Stimulated activated CD8-positive, alpha-beta memory T cell treated with anti-CD3 and anti-CD28 coated beads, Interleukin-12 subunit alpha, Interleukin-12 subunit beta, amount 100 ng/mL, for 24 hours (primary cell): ENCODE results near the gene ARCN1.
"Not testable (repeated sequence)": the region's sequence is repeated elsewhere in the genome, so short reads cannot be mapped to it uniquely, and the experiment has no call there.

Experiments used
- DNase-seq: peaks from one replicate; pipeline ENCODE4 v3.0.0-alpha.2; 2020; ENCODE audit errors: extremely low read depth

ARCN1 gene

DNA sequence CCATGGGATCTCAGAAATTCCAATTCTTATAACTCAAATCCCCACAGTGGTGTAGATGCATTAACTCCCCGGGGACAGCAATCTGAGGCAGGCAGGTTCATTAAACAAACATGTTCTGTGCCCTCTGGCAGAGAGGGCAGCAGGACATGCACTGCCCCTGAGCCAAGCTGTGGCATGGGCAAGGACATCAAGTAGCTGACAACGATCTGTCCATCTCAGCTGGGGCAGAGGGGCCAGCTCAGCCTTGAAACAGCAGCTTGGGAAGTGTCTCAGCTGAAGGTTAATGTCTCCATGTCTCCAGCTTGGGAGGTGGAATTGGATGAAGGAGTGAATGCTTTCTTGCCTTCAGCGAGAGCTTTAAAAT is 27.6 kb upstream of the ARCN1 start:
- no peak for DNase-seq

DNA sequence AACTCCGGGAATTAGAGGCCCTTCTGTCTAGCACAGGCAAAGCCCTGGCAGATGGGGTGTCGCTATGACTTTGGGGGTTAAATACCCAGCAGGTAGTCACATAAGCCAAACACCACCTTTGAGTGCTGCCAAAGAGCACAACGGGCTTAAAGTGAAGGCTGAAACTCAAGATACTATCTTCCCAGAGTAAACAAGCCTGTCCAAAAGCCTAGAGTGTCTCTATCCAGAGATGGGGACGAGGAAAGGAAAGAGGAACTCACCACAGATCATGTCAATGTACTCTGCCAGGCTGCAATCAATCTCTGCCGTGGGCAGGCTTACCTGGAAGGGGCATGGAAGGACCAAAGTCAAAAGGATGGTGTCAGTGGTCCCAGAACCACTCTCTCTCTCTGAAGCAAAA is 26.7 kb upstream of the ARCN1 start:
- DNase-seq = no peak

DNA sequence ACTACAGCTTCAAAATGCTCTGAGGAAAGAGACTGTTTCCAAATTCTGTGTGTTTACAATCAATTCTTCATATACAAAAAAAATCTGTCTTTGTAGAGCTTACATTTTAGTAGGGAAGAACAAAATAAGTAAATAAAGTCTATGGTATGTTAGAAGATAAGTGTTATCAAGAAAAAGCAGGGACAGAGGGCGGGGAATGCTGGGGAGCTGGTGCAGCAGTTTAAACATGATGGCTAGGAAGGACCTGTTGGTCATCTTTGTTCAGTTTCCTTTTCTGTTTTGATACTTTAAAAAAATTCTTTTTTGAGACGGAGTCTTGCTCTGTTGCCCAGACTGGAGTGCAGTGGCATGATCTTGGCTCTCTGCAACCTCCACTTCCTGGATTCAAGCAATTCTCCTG is 25.1 kb upstream of the ARCN1 start:
- no peak for DNase-seq

DNA sequence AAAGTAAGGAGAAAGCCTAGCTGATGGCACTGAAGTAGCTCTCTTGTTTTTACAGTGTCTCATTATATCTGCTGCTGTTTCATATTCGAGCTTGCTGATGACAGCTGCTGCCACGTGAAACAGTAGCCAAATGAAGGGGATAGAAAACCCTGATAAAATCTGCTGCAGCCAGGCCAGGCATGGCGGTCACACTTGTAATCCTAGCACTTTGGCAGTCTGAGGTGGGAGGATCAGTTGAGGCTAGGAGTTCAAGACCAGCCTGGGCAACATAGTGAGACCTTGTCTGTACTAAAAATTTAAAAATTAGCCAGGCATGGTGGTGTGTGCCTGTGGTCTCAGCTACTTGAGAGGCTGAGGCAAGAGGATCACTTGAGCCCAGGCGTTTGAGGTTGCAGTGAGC is 19.9 kb upstream of the ARCN1 start:
- DNase-seq = no peak

DNA sequence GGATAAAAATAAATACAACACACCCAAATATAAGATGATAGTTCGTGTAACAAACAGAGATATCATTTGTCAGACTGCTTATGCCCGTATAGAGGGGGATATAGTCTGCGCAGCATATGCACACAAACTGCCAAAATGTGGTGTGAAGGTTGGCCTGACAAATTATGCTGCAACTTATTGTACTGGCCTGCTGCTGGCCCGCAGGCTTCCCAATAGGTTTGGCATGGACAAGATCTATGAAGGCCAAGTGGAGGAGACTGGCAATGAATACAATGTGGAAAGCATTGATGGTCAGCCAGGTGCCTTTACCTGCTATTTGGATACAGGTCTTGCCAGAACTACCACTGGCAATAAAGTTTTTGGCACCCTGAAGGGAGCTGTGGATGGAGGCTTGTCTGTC is 11.4 kb upstream of the ARCN1 start:
- DNase-seq = no peak

DNA sequence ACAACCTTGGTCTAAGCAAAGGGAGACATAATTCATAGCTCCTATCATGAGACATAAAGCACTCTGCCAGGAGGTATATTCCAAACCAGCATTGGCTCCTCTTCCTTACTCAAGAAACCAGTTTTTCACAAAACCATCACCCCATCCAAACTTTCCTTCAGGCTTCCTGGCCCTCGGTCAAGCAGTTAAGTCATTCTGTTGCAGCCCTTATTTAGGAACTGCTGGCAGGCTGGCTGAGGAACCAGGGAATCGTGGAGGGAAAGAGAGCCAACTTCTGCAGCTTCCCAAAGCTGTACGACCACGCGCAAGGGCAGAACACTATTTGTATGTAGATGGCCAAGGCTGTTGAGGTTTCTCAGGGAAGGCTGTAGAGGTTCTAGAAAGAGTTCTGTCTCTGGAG is 7.2 kb upstream of the ARCN1 start:
- no peak for DNase-seq

DNA sequence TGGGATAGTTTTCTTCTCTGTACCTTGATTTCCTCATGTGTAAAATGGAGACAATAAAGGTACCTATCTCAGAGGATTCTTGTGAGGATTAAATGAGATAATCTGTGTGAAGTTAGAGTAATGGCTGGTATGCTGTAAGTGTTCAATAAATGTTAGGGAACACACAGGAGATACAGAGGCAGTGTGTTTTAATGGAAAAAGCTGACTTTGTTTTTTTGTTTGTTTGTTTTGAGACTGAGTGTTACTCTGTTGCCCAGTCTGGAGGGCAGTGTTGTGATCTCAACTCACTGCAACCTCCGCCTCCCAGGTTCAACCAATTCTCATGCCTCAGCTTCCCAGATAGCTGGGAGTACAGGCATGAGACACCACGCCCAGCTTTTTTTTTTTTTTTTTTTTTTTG is 2.5 kb upstream of the ARCN1 start:
- no peak for DNase-seq

DNA sequence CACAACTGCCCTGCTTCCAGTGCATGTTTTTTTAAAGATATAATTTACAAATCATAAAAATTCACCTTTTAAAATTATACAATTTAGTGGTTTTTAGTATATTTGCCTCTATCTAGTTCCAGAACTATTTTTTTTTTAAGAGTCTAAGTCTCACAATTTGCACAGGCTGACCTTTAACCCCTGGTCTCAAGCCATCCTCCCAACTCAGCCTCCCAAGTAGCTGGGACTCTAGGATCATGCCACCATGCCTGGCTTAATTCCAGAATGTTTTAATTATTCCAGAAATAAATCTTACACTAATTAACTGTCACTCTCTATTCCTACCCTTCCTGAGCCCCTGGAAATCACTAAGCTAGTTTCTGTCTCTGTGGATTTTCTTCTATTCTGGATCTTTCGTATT is 1.4 kb upstream of the ARCN1 start:
- no peak for DNase-seq

DNA sequence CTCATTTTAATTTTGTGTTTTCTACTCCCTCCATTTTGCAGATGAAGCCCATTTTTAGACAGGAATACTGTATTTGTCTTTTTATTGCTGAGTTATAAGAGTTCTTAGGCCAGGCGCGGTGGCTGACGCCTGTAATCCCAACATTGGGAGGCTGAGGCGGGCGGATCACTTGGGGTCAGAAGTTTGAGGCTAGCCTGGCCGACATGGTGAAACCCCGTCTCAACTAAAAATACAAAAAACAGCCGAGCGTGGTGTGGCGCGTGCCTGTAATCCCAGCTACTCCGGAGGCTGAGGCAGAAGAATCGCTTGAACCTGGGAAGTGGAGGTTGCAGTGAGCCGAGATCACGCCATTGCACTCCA is 528 bp upstream of the ARCN1 start:
- DNase-seq = not testable (repeated sequence)

DNA sequence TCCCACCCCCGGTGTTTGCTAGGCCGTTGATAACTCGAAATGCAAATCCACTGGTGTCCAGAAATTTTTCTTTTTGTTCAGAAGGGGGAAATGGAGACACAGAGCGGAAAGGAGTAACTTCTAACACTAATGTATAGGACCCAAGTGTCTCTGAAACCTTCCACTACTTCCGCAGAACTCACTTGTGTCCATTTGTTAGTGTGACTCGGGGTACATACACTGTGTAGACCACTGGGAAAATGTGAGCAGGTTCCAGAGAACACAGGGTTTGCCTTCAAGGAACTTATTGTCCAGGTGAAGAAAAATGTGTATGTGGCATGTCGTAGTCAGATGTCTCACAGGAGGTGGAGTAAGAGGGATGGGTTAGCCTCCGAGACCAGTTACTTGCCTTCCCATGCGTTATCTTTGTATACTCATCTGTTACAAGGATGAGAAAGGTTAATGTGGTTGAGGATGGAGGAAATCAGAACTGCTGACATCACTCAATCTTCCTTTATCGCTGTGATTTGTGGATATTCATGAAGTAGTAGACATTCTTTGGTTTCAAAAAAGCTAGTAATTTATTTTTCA is 857 bp downstream of the ARCN1 start:
- DNase-seq = no peak

DNA sequence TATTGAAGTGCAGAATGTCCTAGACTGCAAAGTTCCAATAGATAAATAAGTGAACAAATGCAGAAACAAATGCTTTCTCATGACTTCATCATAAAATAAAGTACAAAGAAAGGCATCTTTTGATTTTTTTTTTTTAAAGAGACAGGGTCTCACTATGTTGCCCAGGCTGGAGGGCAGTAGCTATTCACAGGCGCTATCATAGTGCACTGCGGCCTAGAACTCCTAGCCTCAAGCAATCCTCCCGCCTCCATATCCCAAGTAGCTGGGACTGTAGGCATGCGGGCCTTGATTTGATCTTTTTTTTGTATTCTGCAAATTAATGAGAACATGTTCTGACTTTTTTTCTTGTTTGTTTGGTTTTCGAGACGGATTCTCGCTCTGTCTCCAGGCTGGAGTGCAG is 2.4 kb downstream of the ARCN1 start:
- no peak for DNase-seq

DNA sequence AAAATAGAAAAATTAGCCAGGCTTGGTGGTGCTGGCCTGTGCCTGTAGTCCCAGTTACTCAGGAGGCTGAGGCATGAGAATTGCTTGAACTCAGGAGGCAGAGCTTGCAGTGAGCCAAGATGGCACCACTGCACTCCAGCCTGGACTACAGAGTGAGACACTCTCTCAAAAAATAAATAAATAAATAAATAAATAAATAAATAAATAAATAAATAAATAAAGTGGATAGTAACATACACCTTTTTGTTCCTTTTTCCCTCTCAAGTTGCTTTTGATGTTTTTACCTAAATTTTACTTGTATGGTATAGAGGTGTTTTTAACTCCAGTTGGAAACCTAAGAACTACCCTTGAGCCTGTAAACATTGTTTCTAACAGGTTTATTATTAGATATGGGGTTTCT is 5.8 kb downstream of the ARCN1 start:
- not testable (repeated sequence) for DNase-seq

DNA sequence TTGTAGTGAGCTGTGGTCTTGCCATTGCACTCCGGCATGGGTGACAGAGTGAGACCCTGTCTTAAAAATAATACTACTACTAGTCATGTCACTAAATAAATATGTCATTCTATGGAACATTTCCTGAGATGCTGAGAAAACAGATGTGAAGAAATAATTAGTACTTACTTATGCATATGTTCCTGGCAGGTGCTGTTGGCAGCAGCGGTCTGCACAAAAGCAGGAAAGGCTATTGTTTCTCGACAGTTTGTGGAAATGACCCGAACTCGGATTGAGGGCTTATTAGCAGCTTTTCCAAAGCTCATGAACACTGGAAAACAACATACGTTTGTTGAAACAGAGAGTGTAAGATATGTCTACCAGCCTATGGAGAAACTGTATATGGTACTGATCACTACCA is 8.8 kb downstream of the ARCN1 start:
- DNase-seq = no peak

DNA sequence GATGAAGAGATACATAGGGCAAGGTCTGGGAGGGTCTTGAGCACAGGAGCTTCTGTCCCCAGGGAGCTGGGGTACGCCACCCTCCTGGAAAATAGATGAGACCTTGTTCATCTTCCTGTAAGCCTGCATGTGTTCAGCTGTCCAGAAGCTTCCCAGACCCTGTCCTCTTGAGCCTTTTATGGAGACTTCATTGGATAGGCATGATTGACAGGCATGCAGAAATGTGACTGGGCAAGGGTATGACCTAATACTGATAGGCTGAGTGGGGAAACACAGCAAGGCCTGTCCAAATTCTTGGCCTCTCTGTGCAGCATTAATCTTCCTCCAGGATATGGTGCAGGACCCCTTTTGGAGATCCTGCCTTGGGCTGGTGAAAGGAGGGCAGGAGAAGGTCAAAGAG is 15.7 kb downstream of the ARCN1 start:
- no peak for DNase-seq

DNA sequence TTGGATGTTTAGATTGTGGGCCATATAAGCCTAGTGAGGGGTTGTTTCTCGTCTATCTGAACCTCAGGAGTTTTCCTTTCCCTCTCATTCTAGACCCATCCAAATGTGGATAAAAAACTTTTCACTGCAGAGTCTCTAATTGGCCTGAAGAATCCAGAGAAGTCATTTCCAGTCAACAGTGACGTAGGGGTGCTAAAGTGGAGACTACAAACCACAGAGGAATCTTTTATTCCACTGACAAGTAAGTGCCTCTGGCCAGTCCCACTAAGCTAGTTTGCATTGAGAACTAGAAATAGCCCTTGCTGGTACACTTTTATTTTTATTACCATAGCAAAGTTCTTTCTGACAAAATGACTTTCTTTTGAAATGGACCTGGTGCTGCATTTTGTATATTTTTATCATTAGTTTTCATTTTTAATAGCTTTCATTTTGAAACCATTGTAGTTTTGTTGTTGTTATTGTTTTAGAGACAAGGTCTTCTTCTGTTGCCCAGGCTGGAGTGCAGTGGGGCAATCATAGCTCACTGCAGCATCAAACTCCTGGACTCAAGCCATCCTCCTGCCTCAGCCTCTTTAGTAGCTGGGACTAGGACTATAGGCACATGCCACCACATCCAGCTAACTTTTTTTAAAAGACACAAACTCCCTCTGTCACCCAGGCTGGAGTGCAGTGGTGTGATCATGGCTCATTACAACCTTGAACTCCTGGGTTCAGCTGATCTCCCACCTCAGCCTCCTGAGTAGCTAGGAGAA is 20.6 kb downstream of the ARCN1 start:
- no peak for DNase-seq

DNA sequence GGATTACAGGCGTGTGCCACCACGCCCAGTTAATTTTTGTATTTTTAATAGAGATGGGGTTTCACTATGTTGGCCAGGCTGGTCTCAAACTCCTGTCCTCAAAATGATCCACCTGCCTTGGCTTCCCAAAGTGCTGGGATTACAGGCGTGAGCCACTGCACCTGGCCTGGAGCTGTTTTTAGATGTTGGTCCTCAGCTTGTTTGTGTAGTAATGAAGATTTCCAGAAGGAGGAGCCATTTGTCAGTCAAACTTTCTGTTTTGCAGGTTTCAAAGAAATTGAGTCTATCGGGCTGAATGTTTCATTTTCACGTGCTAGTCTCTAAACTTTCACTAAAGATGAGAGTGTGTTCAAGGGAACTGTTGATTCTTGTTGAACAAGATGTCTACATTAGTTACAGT is 22.8 kb downstream of the ARCN1 start:
- DNase-seq = not testable (repeated sequence)

DNA sequence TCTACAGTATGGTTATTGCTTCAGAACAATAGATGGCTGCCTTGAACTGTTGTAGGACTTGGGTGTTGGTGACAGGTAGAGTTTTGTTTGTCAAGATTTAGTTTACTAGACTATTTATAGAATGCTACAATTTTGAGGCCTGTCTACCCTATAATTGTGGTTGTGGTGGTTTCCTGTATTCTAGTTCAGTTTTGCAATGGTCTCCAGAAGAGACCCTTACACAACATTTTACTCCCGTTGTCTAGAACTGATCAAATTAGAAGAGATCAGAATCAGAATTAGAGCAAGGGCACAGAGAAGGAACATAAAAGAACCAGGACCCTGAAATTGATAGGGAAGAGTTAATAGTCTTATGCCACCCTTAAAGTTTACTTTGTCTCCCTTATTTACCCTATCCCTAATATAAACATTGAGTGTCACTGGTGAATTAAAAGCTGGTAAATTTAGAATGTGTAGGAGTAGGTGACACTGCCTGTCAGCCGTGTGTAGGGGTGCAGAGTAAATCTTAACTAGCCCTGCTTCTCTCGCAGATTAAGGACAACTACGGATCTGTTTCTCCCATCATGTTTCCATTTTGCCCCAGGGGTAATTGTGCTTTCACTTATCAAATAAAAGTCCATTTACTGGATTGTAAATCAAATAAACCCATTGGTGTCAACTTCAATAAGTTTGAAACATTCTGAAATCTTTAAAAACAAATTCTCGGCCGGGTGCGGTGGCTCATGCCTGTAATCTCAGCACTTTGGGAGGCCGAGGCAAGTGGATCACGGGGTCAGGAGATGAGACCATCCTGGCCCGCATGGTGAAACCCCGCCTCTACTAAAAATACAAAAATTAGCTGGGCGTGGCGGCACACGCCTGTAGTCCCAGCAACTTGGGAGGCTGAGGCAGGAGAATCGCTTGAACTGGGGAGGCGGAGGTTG is 24.3 kb downstream of the ARCN1 start:
- DNase-seq = no peak

DNA sequence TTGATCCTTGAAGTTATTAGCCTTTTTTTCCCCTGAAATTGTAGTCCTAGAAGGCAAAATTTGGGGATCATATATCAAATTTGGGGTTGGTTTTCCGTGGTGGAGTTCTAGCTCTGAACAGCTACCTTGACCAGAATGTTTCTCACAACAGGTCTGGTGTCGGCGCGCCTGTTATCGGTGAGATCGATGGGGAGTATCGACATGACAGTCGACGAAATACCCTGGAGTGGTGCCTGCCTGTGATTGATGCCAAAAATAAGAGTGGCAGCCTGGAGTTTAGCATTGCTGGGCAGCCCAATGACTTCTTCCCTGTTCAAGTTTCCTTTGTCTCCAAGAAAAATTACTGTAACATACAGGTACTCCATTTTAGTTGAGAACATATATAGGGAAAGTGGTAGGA is 25.3 kb downstream of the ARCN1 start:
- no peak for DNase-seq

DNA sequence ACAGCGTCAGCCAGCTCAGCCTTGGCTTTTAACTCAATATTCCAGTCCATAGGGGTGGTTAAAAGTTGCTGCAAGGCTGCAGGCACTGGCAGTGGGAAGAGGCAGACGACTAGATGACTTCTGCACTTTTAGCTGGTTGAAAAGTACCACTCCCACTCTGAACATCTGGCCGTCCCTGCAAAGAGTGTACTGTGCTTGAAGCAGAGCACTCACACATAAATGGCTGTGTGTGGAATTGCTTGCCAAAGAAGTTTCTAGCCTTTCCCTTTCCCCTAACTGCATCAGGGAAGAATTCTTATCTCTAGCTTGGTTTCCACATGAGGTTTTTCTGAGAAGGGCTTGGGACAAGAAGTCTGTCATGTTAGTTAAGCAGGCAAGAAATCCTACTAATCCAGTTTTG is 30.1 kb downstream of the ARCN1 start:
- no peak for DNase-seq

DNA sequence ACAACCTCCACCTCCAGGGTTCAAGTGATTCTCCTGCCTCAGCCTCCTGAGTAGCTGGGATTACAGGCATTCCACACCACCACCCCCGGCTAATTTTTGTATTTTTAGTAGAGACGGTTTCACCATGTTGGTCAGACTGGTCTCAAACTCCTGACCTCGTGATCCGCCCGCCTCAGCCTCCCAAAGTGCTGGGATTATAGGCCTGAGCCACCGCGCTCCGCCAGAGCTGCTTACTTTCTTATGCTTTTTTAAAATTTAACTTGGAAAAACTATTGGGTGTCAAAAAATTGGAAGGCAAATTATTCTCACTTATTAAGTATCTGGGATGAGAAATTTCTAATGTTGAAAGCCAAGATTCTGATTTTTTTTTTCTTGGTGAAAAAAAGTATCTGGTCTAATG is 31.5 kb downstream of the ARCN1 start:
- not testable (repeated sequence) for DNase-seq

DNA sequence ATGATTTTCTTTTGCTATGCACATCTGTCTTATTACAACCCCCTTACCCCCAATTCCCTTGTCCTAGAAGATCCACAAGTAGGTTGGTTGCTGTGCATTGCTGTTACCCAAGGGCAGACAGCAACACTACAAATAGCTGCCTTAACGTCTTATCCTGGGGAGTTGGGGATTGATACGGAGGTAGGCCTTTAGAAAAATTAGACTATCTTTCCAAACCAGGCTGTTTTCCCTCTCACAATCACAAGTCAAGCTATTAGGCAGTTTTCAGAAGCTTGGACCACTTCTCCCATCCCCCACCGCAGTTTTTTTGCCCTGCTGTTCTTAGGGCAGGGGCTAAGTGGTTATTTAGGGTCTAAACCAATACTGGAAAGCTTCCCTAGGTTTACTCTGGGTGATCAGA is 32.4 kb downstream of the ARCN1 start:
- no peak for DNase-seq

DNA sequence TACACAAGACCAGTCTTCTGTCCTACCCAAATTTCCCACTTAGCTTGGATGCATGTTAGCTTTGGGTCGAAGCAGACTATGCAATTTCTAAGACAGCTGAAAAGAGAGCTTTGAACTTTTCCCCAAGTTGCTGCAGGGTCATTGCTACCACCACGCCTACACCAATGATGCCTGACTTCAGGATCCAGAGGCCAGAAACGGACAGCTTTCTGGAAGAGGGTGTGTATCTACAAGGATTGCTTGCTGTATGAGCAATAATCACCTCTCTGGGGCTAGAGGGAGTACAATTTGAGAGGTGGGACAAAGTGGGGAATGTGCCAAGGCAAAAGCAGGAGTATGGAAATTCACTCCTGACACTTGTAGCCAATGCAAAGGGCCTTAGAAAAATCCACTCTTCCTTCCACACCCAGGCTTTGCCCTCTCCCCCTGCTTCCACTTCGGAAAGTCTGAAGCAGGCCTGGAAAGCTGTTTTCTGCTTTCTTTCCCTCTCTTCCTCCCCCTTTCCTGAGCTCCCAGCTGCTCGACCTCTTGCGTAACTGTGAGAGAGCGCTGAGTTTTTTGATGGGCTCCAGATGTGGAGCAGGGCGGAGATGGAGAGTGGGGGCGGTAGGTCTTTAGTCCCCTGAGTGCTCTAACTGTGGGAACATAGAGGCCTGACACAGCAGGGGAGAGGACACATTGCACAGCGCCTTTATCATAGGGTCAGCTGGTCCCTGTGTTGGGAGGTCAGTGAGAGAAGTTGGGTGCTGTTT is 33.1 kb downstream of the ARCN1 start:
- DNase-seq = no peak
